ENCODE results near the gene MINAR1.

DNA sequence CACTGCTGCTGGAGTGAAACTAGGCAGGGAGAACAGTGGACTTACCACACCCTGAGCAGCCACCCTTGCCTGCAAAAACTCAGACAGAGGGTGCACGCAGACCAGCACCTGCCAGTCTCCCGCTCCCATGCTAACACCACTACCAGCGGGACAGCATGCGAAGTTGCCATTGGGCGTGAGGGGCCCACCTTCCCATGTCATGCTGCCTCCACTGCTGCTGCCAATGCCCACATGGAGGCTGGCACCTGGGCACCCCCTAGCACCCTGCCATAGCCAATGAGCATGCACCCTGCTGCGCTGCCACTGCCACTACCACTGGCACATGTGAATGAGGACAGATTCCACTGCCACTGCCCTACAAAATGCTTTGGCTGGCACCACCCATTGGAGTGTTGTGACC is 19.7 kb upstream of the MINAR1 start:
- no peak for TF ChIP-seq EZH2 (IDR thresholded peaks at IDR 0.05; ENCODE audit: insufficient read depth, poor library complexity, severe bottlenecking)
- TF ChIP-seq EZH2phosphoT487 (IDR thresholded peaks at IDR 0.05; ENCODE audit: insufficient read depth, low read depth), result no peak
